Body of pancreas (tissue), 4 donors: ENCODE data around the gene HELT. TPM values are rescaled to one million over a fixed set of nuclear protein-coding genes. Genes with fewer than 3 reads are reported as not detected.

Experiments used
- ATAC-seq: fragments of 150-250 bp; one replicate; pipeline ENCODE4 v1.9.1; 2016
- DNase-seq, 4 donors: peaks; one replicate each; pipeline ENCODE4 v3.0.0-alpha.2; 2019
- H3K27ac ChIP-seq, 4 donors: fragments of 200-600 bp; sonication (generic); 1 replicate in 3 of 4; 2 replicates in 1 of 4; pipeline versions ENCODE4 v1.5.1 to v1.6.1; 2016 to 2019; ENCODE audit warnings: mild to moderate bottlenecking in 1 of 4, mixed read lengths in 1 of 4, moderate library complexity in 1 of 4
- H3K27me3 ChIP-seq, 2 donors: fragments of 200-600 bp; sonication (generic); one replicate each; pipeline ENCODE4 v1.6.0; 2016; ENCODE audit warnings: mild to moderate bottlenecking in 1 of 2
- H3K36me3 ChIP-seq, 2 donors: fragments of 200-600 bp; sonication (generic); replicated peaks in 1 of 2; 2 replicates each; pipeline ENCODE4 v1.5.1; 2016; ENCODE audit warnings: low read depth in 2 of 2; ENCODE audit not compliant: insufficient read depth in 1 of 2
- H3K4me1 ChIP-seq: fragments of 200-600 bp; sonication (generic); one replicate; pipeline ENCODE4 v1.6.0; 2016
- H3K4me3 ChIP-seq, 2 donors: fragments of 200-600 bp; sonication (generic); 1 replicate in 1 of 2; 2 replicates in 1 of 2; pipeline ENCODE4 v1.5.1; 2016 to 2019
- H3K9me3 ChIP-seq, 3 donors: fragments of 200-600 bp; sonication (generic); 1 replicate in 2 of 3; 2 replicates in 1 of 3; pipeline ENCODE4 v1.5.1; 2016
- POLR2A ChIP-seq, 3 donors: fragments of 450-650 bp; IDR thresholded peaks; one replicate each; pipeline ENCODE4 v1.6.1; 2016; ENCODE audit warnings: antibody characterized with exemption in 3 of 3, mild to moderate bottlenecking in 2 of 3
- WGBS, 2 donors: methylation state at CpG; one replicate each; pipeline ENCODE4 v1.1.5; 2017; 5-methylcytosine and 5-hydroxymethylcytosine counted together
- intact Hi-C: fragments of 100-400 bp; cut with DNase I; formaldehyde crosslinking; loops from one replicate; pipeline ENCODE4 v1.15.1; 2023
- total RNA-seq, 2 donors: library from RNA; depleted of rRNA; stranded (reverse); fragments of >200 nt; gene quantifications; one replicate each; pipeline ENCODE4 v1.1.0, GENCODE V29; 2016
- TF ChIP-seq, protein P1 (sequence below), 7 experiments: fragments of 450-650 bp in 4 of 7; fragments of 200-600 bp in 3 of 7; sonication (generic) in 3 of 7; IDR thresholded peaks; one replicate each; pipeline ENCODE4 v1.5.1; 2016 to 2019; ENCODE audit warnings: antibody characterized with exemption in 7 of 7

Gene HELT
- total RNA-seq, 2 donors from 2014 or later, result not detected

DNA sequence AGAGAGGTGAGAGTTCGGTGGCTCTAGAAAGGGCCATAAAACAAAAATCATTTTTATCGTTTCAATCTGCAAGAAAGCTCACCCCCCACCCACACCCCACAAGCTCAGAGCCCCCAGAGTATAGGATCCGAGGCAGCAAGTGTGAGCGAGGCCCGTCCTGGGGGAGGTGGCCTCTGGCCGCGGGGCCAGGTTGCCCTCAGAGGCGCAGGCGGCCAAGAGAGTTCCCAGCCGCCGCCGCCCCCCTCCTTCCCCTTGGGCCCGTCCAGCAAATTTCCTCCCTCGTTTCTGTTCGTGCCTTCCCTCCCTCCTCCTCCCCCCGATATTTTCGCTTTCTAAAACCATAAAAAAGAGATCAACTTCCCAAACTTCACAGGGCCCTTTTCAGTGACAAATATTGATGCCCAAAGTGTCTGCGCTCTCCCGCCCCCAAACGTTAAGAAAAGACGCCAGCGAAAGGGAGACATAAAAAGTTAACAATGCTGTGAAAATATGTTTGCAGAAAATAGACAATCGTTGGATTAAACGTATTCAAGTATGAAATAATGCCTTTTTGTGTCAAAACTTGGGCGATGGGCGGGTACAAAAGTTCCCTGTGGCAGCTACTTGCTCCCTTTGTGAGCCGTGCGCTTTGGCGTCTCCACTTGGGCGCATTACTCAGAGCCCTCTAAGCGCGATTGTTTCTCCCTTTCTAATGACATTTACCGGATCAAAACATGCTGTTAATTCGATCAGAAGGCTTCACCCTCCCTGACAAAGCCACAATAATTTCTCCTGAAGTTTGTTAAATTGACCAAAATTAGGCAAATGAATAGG lies 1.1 kb upstream of the HELT start:
- intact Hi-C loops, result no loop called here
- peaks cover 11% of the 10 kb centered on the region for H3K4me1 ChIP-seq
- H3K27ac ChIP-seq, result no peak overlapping the region
- H3K4me3 ChIP-seq, result no peak overlapping the region
- no peaks in the 10 kb centered on the region for H3K36me3 ChIP-seq
- no peaks in the 10 kb centered on the region for H3K9me3 ChIP-seq
- WGBS, 2 donors, result 2% methylated on average over 34 of the region's 34 CpGs
- peaks cover 0 to 11% of the 10 kb centered on the region in 2 donors for H3K27me3 ChIP-seq
- DNase-seq, result no peak
- TF ChIP-seq POLR2A (IDR thresholded peaks at IDR 0.05), result no peak
- TF ChIP-seq, protein P1, sequence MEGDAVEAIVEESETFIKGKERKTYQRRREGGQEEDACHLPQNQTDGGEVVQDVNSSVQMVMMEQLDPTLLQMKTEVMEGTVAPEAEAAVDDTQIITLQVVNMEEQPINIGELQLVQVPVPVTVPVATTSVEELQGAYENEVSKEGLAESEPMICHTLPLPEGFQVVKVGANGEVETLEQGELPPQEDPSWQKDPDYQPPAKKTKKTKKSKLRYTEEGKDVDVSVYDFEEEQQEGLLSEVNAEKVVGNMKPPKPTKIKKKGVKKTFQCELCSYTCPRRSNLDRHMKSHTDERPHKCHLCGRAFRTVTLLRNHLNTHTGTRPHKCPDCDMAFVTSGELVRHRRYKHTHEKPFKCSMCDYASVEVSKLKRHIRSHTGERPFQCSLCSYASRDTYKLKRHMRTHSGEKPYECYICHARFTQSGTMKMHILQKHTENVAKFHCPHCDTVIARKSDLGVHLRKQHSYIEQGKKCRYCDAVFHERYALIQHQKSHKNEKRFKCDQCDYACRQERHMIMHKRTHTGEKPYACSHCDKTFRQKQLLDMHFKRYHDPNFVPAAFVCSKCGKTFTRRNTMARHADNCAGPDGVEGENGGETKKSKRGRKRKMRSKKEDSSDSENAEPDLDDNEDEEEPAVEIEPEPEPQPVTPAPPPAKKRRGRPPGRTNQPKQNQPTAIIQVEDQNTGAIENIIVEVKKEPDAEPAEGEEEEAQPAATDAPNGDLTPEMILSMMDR (IDR thresholded peaks at IDR 0.05), result no peak
- no peak for ATAC-seq

DNA sequence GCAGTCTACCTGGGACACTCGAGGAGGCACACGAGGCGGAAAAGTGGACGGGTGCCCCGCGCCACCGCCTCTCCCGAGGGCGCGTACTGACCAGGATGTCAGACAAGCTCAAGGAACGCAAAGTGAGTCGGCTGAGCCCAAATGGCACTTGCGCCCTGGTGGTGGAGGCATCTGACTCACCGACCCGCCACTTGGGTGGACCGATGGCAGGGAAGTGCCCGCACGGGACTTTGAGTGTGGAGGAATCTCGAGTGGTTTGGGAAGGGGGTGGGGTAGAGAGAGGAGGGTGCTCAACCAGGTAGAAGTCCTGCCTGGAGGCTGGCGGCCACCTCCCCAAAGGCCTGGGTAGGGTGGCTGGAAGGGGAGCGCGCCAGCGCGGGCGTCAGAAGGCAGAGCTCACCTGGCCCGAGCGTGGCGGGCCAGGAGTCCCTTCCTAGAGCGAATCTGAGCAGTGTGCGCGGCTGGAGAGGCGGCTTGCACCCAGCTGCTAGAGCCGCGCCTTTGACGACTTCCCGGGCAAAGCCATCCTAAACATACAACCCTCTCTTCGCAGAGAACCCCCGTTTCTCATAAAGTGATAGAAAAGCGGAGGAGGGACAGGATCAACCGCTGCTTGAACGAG lies 655 bp downstream of the HELT start:
- ATAC-seq (no peak), DNase-seq (no peak)
- TF ChIP-seq POLR2A (IDR thresholded peaks at IDR 0.05), result no peak
- TF ChIP-seq, protein P1 (IDR thresholded peaks at IDR 0.05), result no peak
- Histone ChIP-seq H3K27me3 (peaks cover 0 to 11% of the 10 kb centered on the region in 2 donors), H3K36me3 (no peaks in the 10 kb centered on the region), H3K4me1 (peaks cover 11% of the 10 kb centered on the region), H3K27ac (no peak overlapping the region), H3K9me3 (no peaks in the 10 kb centered on the region), H3K4me3 (no peak overlapping the region)
- intact Hi-C loops, result no loop called here
- WGBS, 2 donors, result 2% methylated on average over 26 to 41 of the region's 41 CpGs

DNA sequence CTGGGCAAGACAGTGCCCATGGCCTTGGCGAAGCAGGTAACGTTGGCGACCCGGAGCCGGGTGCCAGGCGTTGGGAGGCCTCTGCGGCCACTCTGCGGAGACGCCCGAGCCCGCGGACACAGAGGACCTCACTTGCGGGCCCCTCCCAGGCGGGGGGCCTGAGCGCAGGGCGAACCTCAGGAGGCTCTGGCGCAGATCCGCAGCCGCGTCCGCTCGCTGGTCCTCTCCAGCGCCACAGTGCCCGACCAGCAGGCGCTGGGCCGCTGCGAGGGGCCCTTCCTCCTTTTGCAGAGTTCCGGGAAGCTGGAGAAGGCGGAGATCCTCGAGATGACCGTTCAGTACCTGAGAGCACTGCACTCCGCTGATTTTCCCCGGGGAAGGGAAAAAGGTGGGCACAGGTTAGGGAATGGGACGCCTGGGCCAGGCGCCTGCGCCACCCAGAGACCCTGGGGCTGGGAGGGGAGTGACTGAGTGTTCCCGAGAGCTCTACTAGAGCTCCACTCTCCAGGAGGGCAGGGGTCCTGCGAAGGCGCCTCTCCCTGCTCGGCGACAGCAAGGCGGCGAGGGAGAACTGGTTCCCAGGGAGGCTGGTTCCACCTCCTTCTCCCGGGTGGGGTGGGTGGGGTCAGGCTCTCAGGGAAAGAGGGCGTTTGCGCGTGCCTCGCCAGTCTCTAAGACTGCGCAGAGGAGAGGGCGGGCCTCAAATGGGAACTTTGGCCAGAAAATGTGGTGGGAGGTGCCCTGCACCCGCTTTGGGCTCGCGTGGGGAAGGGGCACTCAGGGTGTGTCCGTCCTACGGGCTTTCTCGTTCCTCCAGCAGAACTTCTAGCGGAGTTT lies 1.4 kb downstream of the HELT start:
- 1% methylated on average over 16 to 57 of the region's 57 CpGs for WGBS, 2 donors
- no peaks in the 10 kb centered on the region for H3K36me3 ChIP-seq
- intact Hi-C loops, result no loop called here
- no peak for ATAC-seq
- no peak overlapping the region for H3K4me3 ChIP-seq
- DNase-seq, result no peak
- TF ChIP-seq, protein P1 (IDR thresholded peaks at IDR 0.05), result no peak
- TF ChIP-seq POLR2A (IDR thresholded peaks at IDR 0.05), result no peak
- H3K27ac ChIP-seq, result no peak overlapping the region
- H3K9me3 ChIP-seq, result no peaks in the 10 kb centered on the region
- peaks cover 11% of the 10 kb centered on the region for H3K4me1 ChIP-seq
- H3K27me3 ChIP-seq, result peaks cover 0 to 11% of the 10 kb centered on the region in 2 donors

DNA sequence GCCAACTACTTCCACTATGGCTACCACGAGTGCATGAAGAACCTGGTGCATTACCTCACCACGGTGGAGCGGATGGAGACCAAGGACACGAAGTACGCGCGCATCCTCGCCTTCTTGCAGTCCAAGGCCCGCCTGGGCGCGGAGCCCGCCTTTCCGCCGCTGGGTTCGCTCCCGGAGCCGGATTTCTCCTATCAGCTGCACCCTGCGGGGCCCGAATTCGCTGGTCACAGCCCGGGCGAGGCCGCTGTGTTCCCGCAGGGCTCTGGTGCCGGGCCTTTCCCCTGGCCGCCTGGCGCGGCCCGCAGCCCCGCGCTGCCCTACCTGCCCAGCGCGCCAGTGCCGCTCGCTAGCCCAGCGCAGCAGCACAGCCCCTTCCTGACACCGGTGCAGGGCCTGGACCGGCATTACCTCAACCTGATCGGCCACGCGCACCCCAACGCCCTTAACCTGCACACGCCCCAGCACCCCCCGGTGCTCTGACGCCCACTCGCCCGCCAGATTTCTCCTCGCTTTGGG lies 2.1 kb downstream of the HELT start:
- DNase-seq, result no peak
- TF ChIP-seq, protein P1 (IDR thresholded peaks at IDR 0.05), result no peak
- no peak for TF ChIP-seq POLR2A (IDR thresholded peaks at IDR 0.05)
- H3K4me1 ChIP-seq, result peaks cover 11% of the 10 kb centered on the region
- H3K4me3 ChIP-seq, result no peak overlapping the region
- ATAC-seq, result no peak
- no peaks in the 10 kb centered on the region for H3K36me3 ChIP-seq
- 2 to 5% methylated on average over 9 to 48 of the region's 48 CpGs for WGBS, 2 donors
- H3K9me3 ChIP-seq, result no peaks in the 10 kb centered on the region
- intact Hi-C loops, result no loop called here
- H3K27ac ChIP-seq, result no peak overlapping the region
- H3K27me3 ChIP-seq, result peaks cover 0 to 11% of the 10 kb centered on the region in 2 donors
